Activated CD4-positive, alpha-beta memory T cell treated with anti-CD3 and anti-CD28 coated beads, Interleukin-2, amount 10 ng/mL, durations not matched to agents 7 days and 5 days (primary cell): Measurements from ENCODE around the gene RPS18. TPM values are rescaled to one million over a fixed set of nuclear protein-coding genes. Genes with fewer than 3 reads are reported as not detected.

Experiments
- CTCF ChIA-PET: fragments of 350-600 bp; sonication (Branson Sonifier 250); formaldehyde crosslinking; loops from one replicate; lab custom pipeline; 2021; ENCODE audit warnings: antibody characterized with exemption, inconsistent platforms; lab: Charles Lee
- POLR2A ChIA-PET: fragments of 350-600 bp; sonication (Branson Sonifier 250); formaldehyde crosslinking; loops from one replicate; lab custom pipeline; 2021; ENCODE audit warnings: antibody characterized with exemption; lab: Charles Lee
- DNase-seq: peaks from one replicate; pipeline ENCODE4 v3.0.0-alpha.2; 2020
- H3K27ac Mint-ChIP-seq: one replicate; pipeline ENCODE4 v1.8.0; 2021; ENCODE audit warnings: mild to moderate bottlenecking, mixed read lengths
- H3K27me3 Mint-ChIP-seq: one replicate; pipeline ENCODE4 v1.8.0; 2021; ENCODE audit warnings: mixed read lengths
- H3K36me3 Mint-ChIP-seq: one replicate; pipeline ENCODE4 v1.8.0; 2021; ENCODE audit warnings: low read depth, mixed read lengths
- H3K4me1 Mint-ChIP-seq: one replicate; pipeline ENCODE4 v1.8.0; 2021; ENCODE audit warnings: mixed read lengths
- H3K4me3 Mint-ChIP-seq: one replicate; pipeline ENCODE4 v1.8.0; 2021; ENCODE audit warnings: mild to moderate bottlenecking, mixed read lengths
- H3K9me3 Mint-ChIP-seq: one replicate; pipeline ENCODE4 v1.8.0; 2021; ENCODE audit warnings: mixed read lengths
- total RNA-seq, 2 experiments: library from RNA; stranded (reverse); gene quantifications; one replicate each; pipeline ENCODE4 v1.2.3, GENCODE V29; 2021

RPS18 gene
- total RNA-seq, 2 experiments from 2014 or later: 2,403 to 2,442 TPM

DNA sequence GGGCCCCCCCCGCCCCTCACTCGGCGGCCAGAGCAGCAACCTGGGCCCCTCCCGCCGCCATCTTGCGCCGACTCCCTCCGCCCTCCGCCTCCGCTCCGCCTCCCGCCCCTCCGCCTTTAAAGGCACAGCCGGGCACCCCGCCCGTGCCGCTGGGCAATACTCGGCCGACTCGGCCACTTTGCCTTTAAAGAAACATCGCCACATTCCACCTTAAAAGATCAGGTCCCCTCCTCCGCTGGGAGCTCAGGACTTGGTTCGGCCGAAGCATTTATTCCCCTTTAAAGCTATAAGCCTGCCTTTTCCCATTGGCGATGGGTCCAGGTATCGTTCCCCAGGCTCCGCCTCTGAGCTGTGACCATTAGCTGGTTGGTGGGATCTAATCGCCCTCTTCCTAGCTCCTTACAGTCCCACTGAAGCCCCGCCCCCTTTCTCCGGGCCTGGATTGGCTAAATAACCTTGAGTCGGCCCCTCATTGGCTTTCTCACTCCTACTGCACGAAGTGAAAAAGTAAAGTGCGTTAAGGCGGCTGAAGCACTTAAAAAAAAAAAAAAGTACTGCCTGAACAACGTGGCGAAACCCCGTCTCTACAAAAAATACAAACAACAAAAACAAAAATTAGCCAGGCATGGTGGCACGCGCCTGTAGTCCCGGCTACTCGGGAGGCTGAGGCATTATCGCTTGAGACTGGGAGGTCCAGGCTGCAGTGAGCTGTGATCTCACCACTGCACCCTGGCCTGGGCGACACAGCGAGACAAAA lies 46.0 kb downstream of the RPS18 start, which contains the start of gene ZBTB22:
TSS of gene ZBTB22 (minus strand) at position 76 of the 757 bp plus-strand sequence. CDS start 828 bp downstream, outside the sequence.
- DNase-seq: peak; percentile 97
- ChIA-PET CTCF (interaction anchor here (0.6 to 2.4 kb wide), 11 partner anchors 17 to 113 kb away, joined by 3 to 16 read pairs (median 4); partner anchors contain the start of gene B3GALT4), POLR2A (interaction anchor here (0.6 to 2.8 kb wide), 16 partner anchors 18 to 1499 kb away, joined by 3 to 14 read pairs (median 4); partner anchors contain the start of genes B3GALT4, CUTA, KIFC1 and PFDN6)
- Mint-ChIP-seq H3K27me3 (no peaks in the 10 kb centered on the region), H3K4me3 (peak within 1 kb of the TSS; percentile 87), H3K9me3 (no peaks in the 10 kb centered on the region), H3K27ac (peak within 1 kb of the TSS; percentile 95), H3K36me3 (peaks cover 75% of the 10 kb centered on the region), H3K4me1 (peaks cover 79% of the 10 kb centered on the region)

DNA sequence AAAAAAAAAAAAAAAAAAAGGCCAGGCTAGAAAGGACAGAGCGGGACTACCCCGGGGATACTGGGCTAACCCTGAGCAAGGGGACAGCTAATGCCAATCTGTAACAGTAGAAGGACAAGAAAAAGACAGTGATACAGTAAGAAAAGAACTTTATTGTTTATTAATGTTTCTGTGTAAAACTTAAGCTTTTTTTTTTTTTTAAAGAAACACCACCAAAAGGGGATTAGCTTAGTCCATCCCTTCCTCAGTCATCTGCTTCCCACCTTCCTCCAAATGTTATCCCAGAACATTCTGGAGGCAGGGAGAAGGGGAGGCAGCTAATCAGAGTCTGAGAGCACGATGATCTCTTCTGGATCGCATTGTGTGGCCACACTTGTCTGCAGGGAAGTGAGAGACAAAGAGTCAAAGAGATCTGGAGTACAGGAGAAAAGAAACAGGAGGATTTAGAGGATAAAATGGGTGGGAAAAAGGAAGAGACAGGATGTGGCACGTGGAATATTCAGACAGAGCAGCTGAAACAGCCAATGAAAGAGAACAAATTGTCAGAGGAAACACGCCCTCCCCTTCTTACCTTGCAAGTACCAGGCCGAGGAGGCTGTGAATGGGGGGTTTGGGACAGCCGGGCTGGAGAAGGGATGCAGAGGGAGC lies 46.7 kb downstream of the RPS18 start:
- H3K4me1 Mint-ChIP-seq: peaks cover 82% of the 10 kb centered on the region
- POLR2A ChIA-PET: interaction anchor here (0.6 to 2.8 kb wide), 12 partner anchors 19 to 1499 kb away, joined by 3 to 14 read pairs (median 4); partner anchors contain the start of genes B3GALT4, CUTA, RGL2 and RPS18
- peak overlapping the region; percentile 95 for H3K27ac Mint-ChIP-seq
- CTCF ChIA-PET: interaction anchor here (1.0 to 2.4 kb wide), 7 partner anchors 18 to 107 kb away, joined by 3 to 16 read pairs (median 6); partner anchors contain the start of gene B3GALT4
- H3K27me3 Mint-ChIP-seq: no peaks in the 10 kb centered on the region
- no peaks in the 10 kb centered on the region for H3K9me3 Mint-ChIP-seq
- peak overlapping the region; percentile 87 for H3K4me3 Mint-ChIP-seq
- peaks cover 68% of the 10 kb centered on the region for H3K36me3 Mint-ChIP-seq
- DNase-seq: no peak

DNA sequence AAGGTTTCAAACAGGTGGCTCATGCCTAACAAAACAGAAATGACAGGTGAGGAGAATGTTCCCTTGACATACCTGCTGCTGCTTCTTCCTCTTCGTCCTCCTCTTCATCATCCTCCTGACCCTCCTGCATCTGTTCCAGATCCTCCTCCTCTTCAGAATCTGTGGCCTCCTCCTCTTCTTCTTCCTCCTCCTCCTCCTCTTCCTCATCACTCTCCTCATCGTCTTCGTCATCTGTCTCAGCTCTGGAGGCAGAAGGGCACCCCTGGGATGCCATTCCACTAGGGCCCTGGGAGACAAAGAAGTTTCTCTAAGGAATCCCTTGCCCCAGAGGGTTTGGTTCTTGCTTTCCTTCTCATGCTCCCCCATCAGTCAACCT lies 48.1 kb downstream of the RPS18 start:
- Mint-ChIP-seq H3K27ac (peak overlapping the region; percentile 57), H3K36me3 (peaks cover 60% of the 10 kb centered on the region), H3K9me3 (no peaks in the 10 kb centered on the region), H3K4me1 (peaks cover 83% of the 10 kb centered on the region), H3K27me3 (no peaks in the 10 kb centered on the region), H3K4me3 (no peak overlapping the region)
- POLR2A ChIA-PET: no interaction called here
- CTCF ChIA-PET: no interaction called here
- DNase-seq: no peak

DNA sequence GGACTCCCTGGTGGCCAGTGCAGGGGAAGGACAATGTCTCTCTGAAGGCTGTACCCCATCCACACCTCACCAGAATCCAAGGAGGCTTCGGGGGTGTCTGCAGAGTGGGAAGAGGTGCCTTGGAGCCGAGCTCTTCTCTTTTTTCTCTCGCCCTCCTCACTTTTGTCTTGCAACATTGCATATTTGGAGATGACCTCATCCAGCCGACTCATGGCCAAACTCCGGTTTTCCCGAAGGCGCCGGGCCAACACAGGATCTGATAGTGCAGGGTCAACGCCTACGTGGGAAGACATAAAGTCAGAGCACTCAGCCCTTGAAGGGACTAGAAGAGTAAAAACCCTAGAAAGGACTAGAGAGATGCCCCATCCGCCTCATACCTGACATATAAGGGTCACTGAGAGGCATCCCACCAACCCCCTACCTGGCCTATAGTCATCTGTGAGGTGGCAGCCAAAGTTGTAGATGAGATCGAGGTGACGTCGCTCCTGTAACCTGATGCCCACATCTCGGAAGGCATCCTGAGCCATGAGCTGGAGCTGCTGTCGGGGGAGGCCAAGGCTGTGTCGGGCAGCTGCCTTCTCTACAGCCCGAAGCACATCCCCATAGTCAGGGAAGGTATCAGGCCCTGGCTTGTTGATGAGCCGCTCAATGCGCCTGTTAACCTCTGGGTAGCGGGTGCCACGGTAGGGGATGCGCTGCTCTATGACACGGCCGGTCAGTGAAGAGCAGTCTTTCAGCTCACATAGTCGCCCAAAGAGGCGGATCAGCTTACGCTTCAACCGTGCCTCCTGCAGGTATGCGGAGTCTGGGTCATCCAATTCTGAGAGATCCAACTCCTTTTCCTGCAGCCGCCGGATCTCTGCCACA lies 48.7 kb downstream of the RPS18 start:
- Mint-ChIP-seq H3K27me3 (no peaks in the 10 kb centered on the region), H3K4me1 (peaks cover 77% of the 10 kb centered on the region), H3K27ac (peak overlapping the region; percentile 97), H3K4me3 (peak overlapping the region; percentile 96), H3K9me3 (no peaks in the 10 kb centered on the region), H3K36me3 (peaks cover 58% of the 10 kb centered on the region)
- DNase-seq: no peak
- POLR2A ChIA-PET: no interaction called here
- CTCF ChIA-PET: no interaction called here

DNA sequence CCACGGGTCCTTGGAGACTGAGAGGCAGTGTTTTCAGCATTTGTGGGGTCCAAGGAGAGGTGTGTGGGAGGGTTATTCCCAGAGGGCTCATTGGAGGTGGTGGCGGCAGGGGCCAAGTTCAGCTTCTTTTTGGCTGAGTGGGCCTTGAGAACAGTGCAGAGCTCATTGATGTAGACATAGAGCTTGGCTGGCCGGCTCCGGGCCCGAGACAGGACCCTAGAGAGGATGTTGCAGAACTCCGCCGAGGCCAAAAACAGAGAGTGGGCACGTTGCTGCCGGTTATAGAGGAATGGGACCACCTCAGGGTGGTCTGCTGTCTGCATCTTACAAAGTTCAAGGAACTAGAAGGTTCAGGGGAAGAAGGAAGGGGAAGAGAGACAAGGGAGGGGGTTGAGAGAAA lies 49.4 kb downstream of the RPS18 start:
- peaks cover 70% of the 10 kb centered on the region for H3K4me1 Mint-ChIP-seq
- no peaks in the 10 kb centered on the region for H3K9me3 Mint-ChIP-seq
- H3K4me3 Mint-ChIP-seq: peak overlapping the region; percentile 96
- ChIA-PET POLR2A (no interaction called here), CTCF (no interaction called here)
- H3K27ac Mint-ChIP-seq: peak overlapping the region; percentile 97
- peaks cover 55% of the 10 kb centered on the region for H3K36me3 Mint-ChIP-seq
- H3K27me3 Mint-ChIP-seq: no peaks in the 10 kb centered on the region
- no peak for DNase-seq

DNA sequence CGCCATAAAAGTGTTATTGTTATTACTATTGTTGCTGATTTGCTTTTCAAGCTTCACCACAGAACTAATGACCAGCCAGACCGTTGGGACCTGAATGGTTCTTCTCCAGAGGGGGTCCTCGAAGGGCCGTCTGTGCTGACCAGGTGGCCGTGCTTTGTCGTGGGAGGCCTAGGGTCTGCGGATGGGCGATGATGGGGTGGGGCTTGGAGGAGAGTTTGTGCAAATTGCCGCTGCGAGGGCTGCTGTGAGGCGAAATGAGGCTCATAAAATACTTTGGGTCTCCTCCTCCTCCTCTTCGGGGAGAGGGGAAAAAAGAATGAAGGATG lies 51.7 kb downstream of the RPS18 start:
- no peaks in the 10 kb centered on the region for H3K9me3 Mint-ChIP-seq
- peak overlapping the region; percentile 97 for H3K27ac Mint-ChIP-seq
- peak overlapping the region; percentile 96 for H3K4me3 Mint-ChIP-seq
- CTCF ChIA-PET: interaction anchor here (0.8 to 0.9 kb wide), 3 partner anchors 16 to 67 kb away, joined by 3 read pairs; no protein-coding TSS in a partner anchor
- peaks cover 49% of the 10 kb centered on the region for H3K4me1 Mint-ChIP-seq
- peaks cover 43% of the 10 kb centered on the region for H3K36me3 Mint-ChIP-seq
- DNase-seq: no peak
- no peaks in the 10 kb centered on the region for H3K27me3 Mint-ChIP-seq
- POLR2A ChIA-PET: interaction anchor here (1.0 to 1.3 kb wide), 4 partner anchors 32 to 178 kb away, joined by 3 to 7 read pairs (median 3); no protein-coding TSS in a partner anchor

DNA sequence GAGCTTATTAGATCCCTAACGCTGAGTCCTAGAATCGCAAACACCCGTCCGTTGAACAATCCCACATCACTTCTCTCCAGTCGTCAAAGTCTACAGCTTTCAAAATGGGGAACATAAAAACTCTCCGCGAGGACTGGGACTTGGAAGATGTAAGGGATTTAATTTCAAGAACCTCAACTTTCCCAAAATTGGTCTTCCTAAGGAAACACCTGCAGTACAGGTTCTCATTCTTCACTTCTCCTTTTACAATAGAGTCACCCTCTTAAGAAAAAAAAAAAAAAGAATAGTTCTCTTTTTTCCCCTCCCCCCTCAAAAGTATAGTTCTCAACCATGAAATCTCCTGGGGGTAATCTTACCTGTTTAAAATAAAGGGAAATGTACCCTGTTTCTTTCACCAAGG lies 52.2 kb downstream of the RPS18 start:
- Mint-ChIP-seq H3K4me3 (peak overlapping the region; percentile 96), H3K27ac (peak overlapping the region; percentile 97), H3K27me3 (no peaks in the 10 kb centered on the region), H3K36me3 (peaks cover 38% of the 10 kb centered on the region), H3K4me1 (peaks cover 44% of the 10 kb centered on the region), H3K9me3 (no peaks in the 10 kb centered on the region)
- DNase-seq: no peak
- CTCF ChIA-PET: interaction anchor here (0.7 to 0.9 kb wide), 3 partner anchors 24 to 67 kb away, joined by 3 read pairs; partner anchors contain the start of gene B3GALT4
- POLR2A ChIA-PET: interaction anchor here (1.0 to 1.3 kb wide), 4 partner anchors 33 to 177 kb away, joined by 3 to 7 read pairs (median 3); no protein-coding TSS in a partner anchor

Other genes with a start within 250 kb of the RPS18 start
- gene HLA-DPA1, start 198.4 kb upstream of the RPS18 start, total RNA-seq: 100 to 1,000 TPM; 173 to 176 TPM
- 10 to 100 TPM; 89.8 to 95.6 TPM for gene HLA-DPB1, start 196.1 kb upstream of the RPS18 start, total RNA-seq
- gene COL11A2, start 79.6 kb upstream of the RPS18 start, total RNA-seq: under 1 TPM; 0.53 to 0.60 TPM
- 10 to 100 TPM; 44.0 to 45.0 TPM for gene RXRB, start 71.4 kb upstream of the RPS18 start, total RNA-seq
- gene SLC39A7, start 71.2 kb upstream of the RPS18 start, total RNA-seq: 10 to 100 TPM; 52.8 to 53.8 TPM
- gene HSD17B8, start 67.4 kb upstream of the RPS18 start, total RNA-seq: 10 to 100 TPM; 11.4 to 13.0 TPM
- 10 to 100 TPM; 29.7 to 32.1 TPM for gene RING1, start 63.6 kb upstream of the RPS18 start, total RNA-seq
- gene VPS52, start 199 bp upstream of the RPS18 start, total RNA-seq: 10 to 100 TPM; 53.1 to 59.7 TPM
- gene B3GALT4, start 5.0 kb downstream of the RPS18 start, total RNA-seq: 10 to 100 TPM; 25.2 to 26.5 TPM
- gene WDR46, start 17.2 kb downstream of the RPS18 start, total RNA-seq: 10 to 100 TPM; 37.5 to 41.7 TPM
- gene PFDN6, start 17.5 kb downstream of the RPS18 start, total RNA-seq: 10 to 100 TPM; 63.5 to 65.0 TPM
- 10 to 100 TPM; 44.3 to 45.1 TPM for gene RGL2, start 26.9 kb downstream of the RPS18 start, total RNA-seq
- gene TAPBP, start 42.0 kb downstream of the RPS18 start, total RNA-seq: 100 to 1,000 TPM; 243 to 249 TPM
- gene ZBTB22, start 45.7 kb downstream of the RPS18 start, total RNA-seq: 10 to 100 TPM; 16.5 to 18.0 TPM
- gene DAXX, start 50.9 kb downstream of the RPS18 start, total RNA-seq: 100 to 1,000 TPM in 1 of 2 experiments, 10 to 100 TPM in 1; 95.7 to 103 TPM
- 100 to 1,000 TPM; 125 to 127 TPM for gene KIFC1, start 119.7 kb downstream of the RPS18 start, total RNA-seq
- gene PHF1, start 138.9 kb downstream of the RPS18 start, total RNA-seq: 10 to 100 TPM; 46.4 to 51.4 TPM
- gene CUTA, start 146.0 kb downstream of the RPS18 start, total RNA-seq: 100 to 1,000 TPM; 243 TPM
- gene SYNGAP1, start 148.0 kb downstream of the RPS18 start, total RNA-seq: 10 to 100 TPM; 35.3 to 39.7 TPM
- 1 to 10 TPM; 6.9 to 7.4 TPM for gene ZBTB9, start 182.5 kb downstream of the RPS18 start, total RNA-seq